HG03558 (cell line): ENCODE data around the gene VPS16.
A peak's percentile ranks its signal among the peaks of the same experiment; 100 is the strongest.

Experiments used
- ATAC-seq: cut with Tn5 transposase; IDR thresholded peaks from one replicate; pipeline ENCODE4 v1.9.1; 2021; ENCODE audit warnings: moderate number of reproducible peaks; ENCODE audit not compliant: unreplicated experiment; ENCODE audit errors: extremely low read depth

VPS16 gene

GRCh38 chr20:2865630-2866029 lies 25.1 kb downstream of the VPS16 start:
- no peak for ATAC-seq

GRCh38 chr20:2866236-2866635 lies 25.7 kb downstream of the VPS16 start:
- ATAC-seq: no peak

GRCh38 chr20:2867081-2867864 lies 26.7 kb downstream of the VPS16 start:
- no peak for ATAC-seq

- no peak for ATAC-seq
Measured at GRCh38 chr20:2869381-2869780, 28.8 kb downstream of the VPS16 start.

GRCh38 chr20:2871111-2871465 lies 30.5 kb downstream of the VPS16 start:
- ATAC-seq: no peak

- no peak for ATAC-seq
Measured at GRCh38 chr20:2871661-2872458, 31.3 kb downstream of the VPS16 start.

- ATAC-seq: no peak
Measured at GRCh38 chr20:2872459-2873009, 32.0 kb downstream of the VPS16 start.

GRCh38 chr20:2873010-2873746 lies 32.6 kb downstream of the VPS16 start, which contains the start of gene PTPRA:
TSS of gene PTPRA (plus strand) at chr20:2873481. CDS start at chr20:2964278, 90,797 bp downstream.
- ATAC-seq: peak; percentile 81

GRCh38 chr20:2873747-2874041 lies 33.1 kb downstream of the VPS16 start:
- ATAC-seq: no peak

GRCh38 chr20:2874456-2874855 lies 33.9 kb downstream of the VPS16 start:
- no peak for ATAC-seq

- no peak for ATAC-seq
Measured at GRCh38 chr20:2875690-2876203, 35.2 kb downstream of the VPS16 start.

GRCh38 chr20:2878515-2878914 lies 38.0 kb downstream of the VPS16 start:
- no peak for ATAC-seq

GRCh38 chr20:2879146-2879545 lies 38.6 kb downstream of the VPS16 start:
- no peak for ATAC-seq

- no peak for ATAC-seq
Measured at GRCh38 chr20:2880650-2881049, 40.1 kb downstream of the VPS16 start.

GRCh38 chr20:2883726-2884637 lies 43.4 kb downstream of the VPS16 start:
- no peak for ATAC-seq

- ATAC-seq: no peak
Measured at GRCh38 chr20:2887715-2888114, 47.2 kb downstream of the VPS16 start.

GRCh38 chr20:2888224-2888955 lies 47.8 kb downstream of the VPS16 start:
- ATAC-seq: no peak

- no peak for ATAC-seq
Measured at GRCh38 chr20:2889209-2889608, 48.7 kb downstream of the VPS16 start.

- ATAC-seq: no peak
Measured at GRCh38 chr20:2889797-2890196, 49.3 kb downstream of the VPS16 start.
